Endodermal cell (in vitro differentiated cells): ENCODE measurements around the gene SPEN. TPM values are rescaled to one million over a fixed set of nuclear protein-coding genes. Genes with fewer than 3 reads are reported as not detected.
"Not testable (repeated sequence)": the region's sequence is repeated elsewhere in the genome, so short reads cannot be mapped to it uniquely, and the experiment has no call there.

ENCODE experiments used
- DNase-seq: peaks from one replicate; pipeline ENCODE4 v3.0.0-alpha.2; 2017
- H3K27ac ChIP-seq: 2 replicates; pipeline ENCODE4 v1.5.1; 2013; ENCODE audit warnings: mild to moderate bottlenecking, low read depth, low read length, moderate library complexity
- H3K27me3 ChIP-seq: 2 replicates; pipeline ENCODE4 v1.6.1; 2013; ENCODE audit warnings: mild to moderate bottlenecking, low read length, moderate library complexity; ENCODE audit not compliant: insufficient read depth, control insufficient read depth, poor library complexity, severe bottlenecking
- H3K36me3 ChIP-seq: 2 replicates; pipeline ENCODE4 v1.7.0; 2013; ENCODE audit warnings: mild to moderate bottlenecking, low read length, moderate library complexity; ENCODE audit not compliant: control insufficient read depth, insufficient read depth
- H3K4me1 ChIP-seq: one replicate; pipeline ENCODE4 v1.7.0; 2013; ENCODE audit warnings: low read length; ENCODE audit not compliant: control insufficient read depth, insufficient read depth
- H3K4me3 ChIP-seq: 2 replicates; pipeline ENCODE4 v1.5.1; 2013; ENCODE audit warnings: mild to moderate bottlenecking, low read length, moderate library complexity
- H3K9ac ChIP-seq: 2 replicates; pipeline ENCODE4 v1.6.1; 2013; ENCODE audit warnings: mild to moderate bottlenecking, low read length, moderate library complexity; ENCODE audit not compliant: poor library complexity, severe bottlenecking; ENCODE audit errors: extremely low read depth
- H3K9me3 ChIP-seq: 2 replicates; pipeline ENCODE4 v1.6.1; 2013; ENCODE audit warnings: mild to moderate bottlenecking, low read length, moderate library complexity; ENCODE audit not compliant: control insufficient read depth
- H3K27ac Mint-ChIP-seq: 2 replicates; pipeline ENCODE4 v1.8.0; 2020; ENCODE audit warnings: mixed read lengths
- H3K27me3 Mint-ChIP-seq: 2 replicates; pipeline ENCODE4 v1.8.0; 2021; ENCODE audit warnings: mild to moderate bottlenecking, mixed read lengths; ENCODE audit not compliant: insufficient read depth
- H3K36me3 Mint-ChIP-seq: 2 replicates; pipeline ENCODE4 v1.8.0; 2020; ENCODE audit warnings: low read depth, mixed read lengths
- H3K4me1 Mint-ChIP-seq: 2 replicates; pipeline ENCODE4 v1.8.0; 2020; ENCODE audit warnings: mixed read lengths
- H3K4me3 Mint-ChIP-seq: 2 replicates; pipeline ENCODE4 v1.8.0; 2020; ENCODE audit warnings: mild to moderate bottlenecking, moderate library complexity, mixed read lengths
- H3K9me3 Mint-ChIP-seq: 2 replicates; pipeline ENCODE4 v1.8.0; 2020; ENCODE audit warnings: mild to moderate bottlenecking, mixed read lengths
- WGBS, 2 experiments: methylation state at CpG; one replicate each; pipeline versions ENCODE4 v1.1.5 to v1.1.7; 2013; ENCODE audit warnings: missing lambda C conversion rate in 2 of 2, mixed read lengths in 1 of 2; ENCODE audit not compliant: insufficient coverage in 1 of 2, insufficient read length in 1 of 2; 5-methylcytosine and 5-hydroxymethylcytosine counted together
- total RNA-seq, 2 donors: library from RNA; stranded (reverse); fragmentation: NEBNext Ultra II Directional in 1 of 2; extraction: Animal tissue kit (Norgen Biotek cat#: 25700) in 1 of 2; gene quantifications; 2 replicates in 1 of 2; 3 replicates in 1 of 2; pipeline ENCODE4 v1.2.1, GENCODE V29; 2021
- TF ChIP-seq, protein P1 (sequence below): fragments of 200-600 bp; sonication (generic); conservative IDR thresholded peaks from 2 replicates; pipeline ENCODE4 v1.5.0; 2021; ENCODE audit warnings: antibody characterized with exemption, mild to moderate bottlenecking

The SPEN gene
- total RNA-seq, 2 donors from 2014 or later: 61.5 to 71.9 TPM

GRCh38 chr1:15895233-15895632, 47.7 kb downstream of the SPEN start:
- H3K4me3 ChIP-seq: no peak overlapping the region
- H3K4me3 Mint-ChIP-seq: no peak overlapping the region
- no peak overlapping the region for H3K27ac ChIP-seq
- no peaks in the 10 kb centered on the region for H3K27me3 Mint-ChIP-seq
- H3K36me3 ChIP-seq: peaks cover 23% of the 10 kb centered on the region
- no peaks in the 10 kb centered on the region for H3K9me3 Mint-ChIP-seq
- no peaks in the 10 kb centered on the region for H3K9me3 ChIP-seq
- peaks cover 7% of the 10 kb centered on the region for H3K4me1 Mint-ChIP-seq
- TF ChIP-seq, protein P1, sequence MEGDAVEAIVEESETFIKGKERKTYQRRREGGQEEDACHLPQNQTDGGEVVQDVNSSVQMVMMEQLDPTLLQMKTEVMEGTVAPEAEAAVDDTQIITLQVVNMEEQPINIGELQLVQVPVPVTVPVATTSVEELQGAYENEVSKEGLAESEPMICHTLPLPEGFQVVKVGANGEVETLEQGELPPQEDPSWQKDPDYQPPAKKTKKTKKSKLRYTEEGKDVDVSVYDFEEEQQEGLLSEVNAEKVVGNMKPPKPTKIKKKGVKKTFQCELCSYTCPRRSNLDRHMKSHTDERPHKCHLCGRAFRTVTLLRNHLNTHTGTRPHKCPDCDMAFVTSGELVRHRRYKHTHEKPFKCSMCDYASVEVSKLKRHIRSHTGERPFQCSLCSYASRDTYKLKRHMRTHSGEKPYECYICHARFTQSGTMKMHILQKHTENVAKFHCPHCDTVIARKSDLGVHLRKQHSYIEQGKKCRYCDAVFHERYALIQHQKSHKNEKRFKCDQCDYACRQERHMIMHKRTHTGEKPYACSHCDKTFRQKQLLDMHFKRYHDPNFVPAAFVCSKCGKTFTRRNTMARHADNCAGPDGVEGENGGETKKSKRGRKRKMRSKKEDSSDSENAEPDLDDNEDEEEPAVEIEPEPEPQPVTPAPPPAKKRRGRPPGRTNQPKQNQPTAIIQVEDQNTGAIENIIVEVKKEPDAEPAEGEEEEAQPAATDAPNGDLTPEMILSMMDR: no peak
- peaks cover 32% of the 10 kb centered on the region for H3K36me3 Mint-ChIP-seq
- DNase-seq: no peak
- H3K27ac Mint-ChIP-seq: no peak overlapping the region
- H3K27me3 ChIP-seq: no peaks in the 10 kb centered on the region
- no peak overlapping the region for H3K9ac ChIP-seq
- no peaks in the 10 kb centered on the region for H3K4me1 ChIP-seq

DNA sequence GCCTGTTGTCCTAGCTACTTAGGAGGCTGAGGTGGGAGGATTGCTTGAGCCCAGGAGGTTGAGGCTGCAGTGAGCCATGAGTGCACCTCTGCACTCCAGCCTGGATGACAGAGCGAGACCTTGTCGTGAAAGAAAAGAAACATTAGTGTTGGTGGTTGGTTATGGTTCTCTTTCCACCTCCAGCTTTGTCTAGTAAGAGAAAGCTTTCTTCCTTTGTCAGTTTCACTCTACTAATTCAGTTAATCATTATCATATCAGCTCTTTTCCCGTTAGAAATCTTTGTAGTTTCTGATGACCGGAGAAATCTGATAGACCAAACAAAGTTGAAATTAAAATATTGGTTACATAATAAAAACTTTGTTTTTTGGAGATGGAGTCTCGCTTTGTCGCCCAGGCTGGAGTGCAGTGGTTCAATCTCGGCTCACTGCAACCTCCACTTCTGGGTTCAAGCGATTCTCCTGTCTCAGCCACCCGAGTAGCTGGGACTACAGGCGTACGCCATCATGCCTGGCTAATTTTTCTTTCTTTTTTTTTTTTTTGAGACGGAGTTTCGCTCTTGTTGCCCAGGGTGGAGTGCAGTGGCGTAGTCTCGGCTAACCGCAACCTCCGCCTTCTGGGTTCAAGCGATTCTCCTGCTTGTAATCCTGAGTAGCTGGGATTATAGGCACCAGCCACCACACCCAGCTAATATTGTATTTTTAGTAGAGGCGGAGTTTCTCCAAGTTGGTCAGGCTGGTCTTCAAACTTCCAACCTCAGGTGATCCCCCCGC, 49.5 kb downstream of the SPEN start:
- not testable (repeated sequence) for H3K27ac ChIP-seq, H3K9me3 Mint-ChIP-seq, H3K9ac ChIP-seq, H3K27me3 ChIP-seq, H3K4me3 Mint-ChIP-seq, H3K27me3 Mint-ChIP-seq, DNase-seq, H3K9me3 ChIP-seq, H3K4me1 ChIP-seq, H3K4me3 ChIP-seq
- peaks cover 13% of the 10 kb centered on the region for H3K4me1 Mint-ChIP-seq
- H3K36me3 Mint-ChIP-seq: peaks cover 28% of the 10 kb centered on the region
- 95 to 97% methylated on average over 10 to 20 of the region's 20 CpGs for WGBS, 2 experiments
- H3K27ac Mint-ChIP-seq: peak overlapping the region; percentile 74
- H3K36me3 ChIP-seq: peaks cover 15% of the 10 kb centered on the region

DNA sequence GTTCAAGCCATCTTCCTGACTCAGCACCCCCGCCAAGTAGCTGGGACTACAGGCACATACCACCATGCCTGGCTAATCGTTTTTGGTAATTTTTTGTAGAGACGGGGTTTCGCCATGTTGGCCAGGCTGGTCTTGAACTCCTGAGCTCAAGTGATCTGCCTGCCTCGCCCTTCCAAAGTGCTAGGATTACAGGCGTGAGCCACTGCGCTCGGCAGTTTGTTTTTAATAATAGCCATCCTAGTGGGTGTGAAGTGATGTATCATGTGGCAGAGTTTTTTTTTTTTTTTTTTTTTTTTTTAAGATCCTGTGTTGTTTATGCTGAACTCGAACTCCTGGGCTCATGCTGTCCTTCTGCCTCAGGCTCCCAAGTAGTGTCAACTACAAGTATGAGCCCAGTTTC, 51.8 kb downstream of the SPEN start:
- TF ChIP-seq, protein P1: no peak
- Mint-ChIP-seq H3K4me3 (no peak overlapping the region), H3K36me3 (peaks cover 20% of the 10 kb centered on the region), H3K4me1 (peaks cover 13% of the 10 kb centered on the region), H3K27ac (peak overlapping the region; percentile 0), H3K27me3 (no peaks in the 10 kb centered on the region), H3K9me3 (no peaks in the 10 kb centered on the region)
- no peak overlapping the region for H3K4me3 ChIP-seq
- H3K9ac ChIP-seq: no peak overlapping the region
- no peaks in the 10 kb centered on the region for H3K4me1 ChIP-seq
- peaks cover 15% of the 10 kb centered on the region for H3K36me3 ChIP-seq
- H3K9me3 ChIP-seq: no peaks in the 10 kb centered on the region
- no peaks in the 10 kb centered on the region for H3K27me3 ChIP-seq
- no peak overlapping the region for H3K27ac ChIP-seq
- DNase-seq: no peak
- 94 to 95% methylated on average over 6 to 9 of the region's 9 CpGs for WGBS, 2 experiments
